ENCODE results near the gene TRMT112. TPM values are rescaled to one million over a fixed set of nuclear protein-coding genes. Genes with fewer than 3 reads are reported as not detected.
A peak's percentile ranks its signal among the peaks of the same experiment; 100 is the strongest.

The TRMT112 gene
- total RNA-seq, 1 experiment from 2014 or later = 341 TPM

GRCh38 chr11:64303109-64304031, 14.0 kb downstream of the TRMT112 start:
- BruUV-seq (replicated peaks) = no TSS peak
- ATAC-seq (no peak), DNase-seq (ENCODE audit: low read depth, low spot score) (no peak)
- Histone ChIP-seq H3K9me3 (ENCODE audit: control insufficient read depth, insufficient read depth, low read depth, low read length) (no peaks in the 10 kb centered on the region), H3K4me3 (ENCODE audit: low read depth in 2 of 2, low read length in 2 of 2) (no peak overlapping the region), H3K27ac (ENCODE audit: low read length) (peak overlapping the region; percentile 95), H3K4me1 (ENCODE audit: control insufficient read depth, insufficient read depth, low read length) (peaks cover 15% of the 10 kb centered on the region), H3K36me3 (ENCODE audit: control insufficient read depth, insufficient read depth, low read length) (no peaks in the 10 kb centered on the region), H3K27me3 (ENCODE audit: control insufficient read depth, insufficient read depth, low read length) (no peaks in the 10 kb centered on the region)
- intact Hi-C loops (cut with micrococcal nuclease; ENCODE audit: unreplicated experiment) = loop anchor here (10.0 kb wide), 1 partner anchor 59 kb away; the partner anchor contains the start of genes FKBP2 and PPP1R14B
- CTCF ChIA-PET = interaction anchor here (0.5 to 2.3 kb wide), 8 partner anchors 14 to 52 kb away, joined by 3 to 25 read pairs (median 4); partner anchors contain the start of genes BAD, GPR137, PRDX5 and TRMT112
- TF ChIP-seq REST (IDR thresholded peaks at IDR 0.05; ENCODE audit: insufficient read depth in 1 of 2, low read depth in 2 of 2, low read length in 1 of 2) (no peak), TCF7L2 (IDR thresholded peaks at IDR 0.05; ENCODE audit: low read depth, low read length) (no peak), SIN3A (IDR thresholded peaks at IDR 0.05; ENCODE audit: borderline replicate concordance, insufficient read depth, low read depth, low read length) (no peak), POLR2AphosphoS5 (IDR thresholded peaks at IDR 0.05; ENCODE audit: low read depth, low read length) (no peak), CTCF (IDR thresholded peaks at IDR 0.05) (no peak)
- in situ Hi-C loops (cut with HindIII; ENCODE audit: low pct_unique_long_range_greater_than_20kb, low sequenced_read_pairs) = no loop called here
- POLR2A ChIA-PET = interaction anchor here (1.5 kb wide), 1 partner anchor 18 kb away, joined by 10 read pairs; the partner anchor contains the start of gene GPR137

- no peaks in the 10 kb centered on the region; the same call in 1 of the 2 replicates for H3K27me3 ChIP-seq (ENCODE audit: control insufficient read depth, insufficient read depth, low read length)
- CTCF ChIA-PET = interaction anchor here (0.6 to 1.7 kb wide), 10 partner anchors 9 to 399 kb away, joined by 3 to 16 read pairs (median 5); partner anchors contain the start of genes BAD, FERMT3, KCNK4 and PRDX5
- H3K27ac ChIP-seq (ENCODE audit: low read length) = 0 out of 2 replicates have a peak within 1 kb of the TSS, but pooled peaks have one; percentile 32
- POLR2A ChIA-PET = interaction anchor here (0.6 to 0.7 kb wide), 2 partner anchors 16 to 54 kb away, joined by 3 to 5 read pairs; no protein-coding TSS in a partner anchor
- no peak for TF ChIP-seq CTCF (IDR thresholded peaks at IDR 0.05)
- TF ChIP-seq TCF7L2 (IDR thresholded peaks at IDR 0.05; ENCODE audit: low read depth, low read length) = no peak
- TF ChIP-seq REST (IDR thresholded peaks at IDR 0.05; ENCODE audit: insufficient read depth in 1 of 2, low read depth in 2 of 2, low read length in 1 of 2) = no peak
- TF ChIP-seq POLR2AphosphoS5 (IDR thresholded peaks at IDR 0.05; ENCODE audit: low read depth, low read length) = no peak
- BruUV-seq (replicated peaks) = no TSS peak
- in situ Hi-C loops (cut with HindIII; ENCODE audit: low pct_unique_long_range_greater_than_20kb, low sequenced_read_pairs) = no loop called here
- intact Hi-C loops (cut with micrococcal nuclease; ENCODE audit: unreplicated experiment) = loop anchor here (10.0 kb wide), 1 partner anchor 55 kb away; the partner anchor contains the start of genes FKBP2 and PPP1R14B
- no peaks in the 10 kb centered on the region for H3K36me3 ChIP-seq (ENCODE audit: control insufficient read depth, insufficient read depth, low read length)
- ATAC-seq (no peak), DNase-seq (ENCODE audit: low read depth, low spot score) (no peak)
- peaks cover 10% of the 10 kb centered on the region for H3K4me1 ChIP-seq (ENCODE audit: control insufficient read depth, insufficient read depth, low read length)
- peak within 1 kb of the TSS; percentile 31 to 50 for H3K4me3 ChIP-seq (ENCODE audit: low read depth in 2 of 2, low read length in 2 of 2)
- H3K9me3 ChIP-seq (ENCODE audit: control insufficient read depth, insufficient read depth, low read depth, low read length) = no peaks in the 10 kb centered on the region
Observed at GRCh38 chr11:64299847-64300648, 17.3 kb downstream of the TRMT112 start, which contains the start of gene CATSPERZ. CATSPERZ (plus strand) TSS chr11:64300358; CDS start chr11:64300411, 53 bp downstream.
